Spleen (tissue), 11 donors: ENCODE results near the gene UBC. TPM values are rescaled to one million over a fixed set of nuclear protein-coding genes. Genes with fewer than 3 reads are reported as not detected.

Experiments
- DNase-seq: peaks from one replicate; pipeline ENCODE4 v3.0.0-alpha.2; 2020
- H3K27ac ChIP-seq, 8 donors: fragments of 200-600 bp; sonication (generic) in 7 of 8; 1 replicate in 4 of 8; 2 replicates in 4 of 8; pipeline versions ENCODE4 v1.5.0 to v1.8.0; 2016 to 2021; ENCODE audit warnings: inconsistent platforms in 4 of 8, mild to moderate bottlenecking in 4 of 8, moderate library complexity in 1 of 8
- H3K27me3 ChIP-seq, 7 donors: fragments of 200-600 bp; sonication (generic) in 6 of 7; replicated peaks in 1 of 7; 1 replicate in 4 of 7; 2 replicates in 3 of 7; pipeline versions ENCODE4 v1.5.0 to v1.8.0; 2016 to 2021; ENCODE audit warnings: inconsistent platforms in 3 of 7, mild to moderate bottlenecking in 1 of 7
- H3K36me3 ChIP-seq, 6 donors: fragments of 200-600 bp; sonication (generic) in 5 of 6; 1 replicate in 4 of 6; 2 replicates in 2 of 6; pipeline versions ENCODE4 v1.5.0 to v1.8.0; 2016 to 2021; ENCODE audit warnings: inconsistent platforms in 2 of 6
- H3K4me1 ChIP-seq, 6 donors: fragments of 200-600 bp; sonication (generic) in 5 of 6; 1 replicate in 3 of 6; 2 replicates in 3 of 6; pipeline versions ENCODE4 v1.5.0 to v1.8.0; 2016 to 2021; ENCODE audit warnings: inconsistent platforms in 3 of 6
- H3K4me3 ChIP-seq, 8 donors: fragments of 200-600 bp; sonication (generic) in 7 of 8; 1 replicate in 4 of 8; 2 replicates in 4 of 8; pipeline versions ENCODE4 v1.5.0 to v1.8.0; 2016 to 2021; ENCODE audit warnings: inconsistent platforms in 4 of 8, mild to moderate bottlenecking in 4 of 8, moderate library complexity in 2 of 8
- H3K9me3 ChIP-seq, 8 donors: fragments of 200-600 bp; sonication (generic) in 7 of 8; 1 replicate in 4 of 8; 2 replicates in 4 of 8; pipeline versions ENCODE4 v1.5.0 to v1.8.0; 2016 to 2021; ENCODE audit warnings: inconsistent platforms in 4 of 8
- POLR2A ChIP-seq, 3 donors: fragments of 450-650 bp; IDR thresholded peaks; one replicate each; pipeline ENCODE4 v1.5.1; 2017; ENCODE audit warnings: antibody characterized with exemption in 3 of 3, mild to moderate bottlenecking in 1 of 3
- POLR2AphosphoS5 ChIP-seq, 3 donors: sonication (generic); formaldehyde crosslinking; IDR thresholded peaks; one replicate each; pipeline ENCODE4 v1.5.1; 2017; ENCODE audit warnings: antibody characterized with exemption in 3 of 3
- WGBS, 5 donors: extraction: QIAGEN DNeasy Blood & Tissue Kit in 3 of 5; methylation state at CpG; one replicate each; pipeline versions ENCODE4 v1.1.5 to v1.1.7; 2013 to 2018; 5-methylcytosine and 5-hydroxymethylcytosine counted together
- intact Hi-C: fragments of 100-400 bp; cut with DNase I; formaldehyde crosslinking; loops from one replicate; pipeline ENCODE4 v1.15.0; 2023; ENCODE audit warnings: low total_unique reads
- polyA plus RNA-seq, 3 donors: library from polyadenylated mRNA; stranded (reverse); fragments of 200-250 nt; gene quantifications; one replicate each; pipeline ENCODE4 v1.2.1, GENCODE V29; 2013
- total RNA-seq, 7 donors: library from RNA; depleted of rRNA in 3 of 7; stranded (reverse); fragments of >200 nt in 3 of 7; fragmentation: NEBNext Ultra II Directional in 4 of 7; extraction: Animal tissue kit (Norgen Biotek cat#: 25700) in 4 of 7; gene quantifications; one replicate each; pipeline versions ENCODE4 v1.1.0 to v1.2.1, GENCODE V29; 2016 to 2021
- TF ChIP-seq, protein P1 (sequence below), 11 experiments: fragments of 200-600 bp in 7 of 11; fragments of 450-650 bp in 4 of 11; sonication (generic) in 4 of 11; IDR thresholded peaks in 8 of 11; conservative IDR thresholded peaks in 3 of 11; 1 replicate in 7 of 11; 2 replicates in 4 of 11; pipeline versions ENCODE4 v1.4.0 to v1.8.0; 2016 to 2021; ENCODE audit warnings: antibody characterized with exemption in 11 of 11, inconsistent platforms in 4 of 11, mild to moderate bottlenecking in 1 of 11
- donor health status: healthy with polysubstance abuse.
- donor health status: DM: no; HTN: no; CAD: no; lungs with moderate emphysema.
- donor health status: DM: no; HTN: no; CAD: no.
- donor health status: Bipolar disorder and iron deficiency.
- donor health status: healthy.
- donor health status: DM: no; HTN: no; CAD: no.
- donor health status: DM: yes; HTN: yes; CAD: no.

UBC gene
- total and polyA plus RNA-seq, 10 donors = 623 to 1,107 (median 865) TPM

DNA sequence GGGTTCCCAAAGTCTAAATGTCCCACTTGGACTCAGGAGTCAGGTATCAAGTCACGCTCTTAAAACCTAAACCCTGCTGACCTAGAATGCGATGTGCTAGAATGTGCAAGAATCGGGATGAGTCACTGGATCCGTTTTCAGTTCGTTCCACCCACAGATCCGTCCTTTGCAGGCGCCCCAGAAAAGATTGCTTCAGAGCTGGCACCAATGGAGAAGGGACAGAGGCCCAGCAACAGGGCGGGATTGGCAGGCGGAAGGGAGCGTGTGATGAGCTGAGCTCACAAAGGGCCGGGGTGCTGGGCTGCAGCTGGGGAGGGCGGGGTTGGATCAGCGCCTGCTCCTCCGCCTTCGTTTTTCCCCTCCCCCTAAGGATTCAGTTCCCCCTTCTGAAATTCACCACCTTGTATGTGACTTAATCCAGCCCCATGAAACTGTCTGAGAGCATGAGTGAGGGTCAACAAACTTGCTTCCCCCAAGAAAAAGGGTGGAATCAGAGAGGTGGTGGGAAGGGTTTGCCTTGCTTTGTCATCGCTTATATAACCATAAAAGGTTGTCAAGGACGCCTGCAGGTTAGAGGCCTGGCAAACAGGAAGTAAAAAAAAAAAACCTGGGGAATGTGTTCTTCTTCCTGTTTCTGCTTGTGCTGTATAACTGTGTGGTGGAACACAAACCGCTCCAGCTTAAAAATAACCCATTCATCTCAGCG is 2.8 kb upstream of the UBC start:
- WGBS, 5 donors = 0 to 1% (median 1%) methylated on average over 19 of the region's 19 CpGs
- peaks cover 58 to 91% (median 85%) of the 10 kb centered on the region in 6 donors for H3K4me1 ChIP-seq

DNA sequence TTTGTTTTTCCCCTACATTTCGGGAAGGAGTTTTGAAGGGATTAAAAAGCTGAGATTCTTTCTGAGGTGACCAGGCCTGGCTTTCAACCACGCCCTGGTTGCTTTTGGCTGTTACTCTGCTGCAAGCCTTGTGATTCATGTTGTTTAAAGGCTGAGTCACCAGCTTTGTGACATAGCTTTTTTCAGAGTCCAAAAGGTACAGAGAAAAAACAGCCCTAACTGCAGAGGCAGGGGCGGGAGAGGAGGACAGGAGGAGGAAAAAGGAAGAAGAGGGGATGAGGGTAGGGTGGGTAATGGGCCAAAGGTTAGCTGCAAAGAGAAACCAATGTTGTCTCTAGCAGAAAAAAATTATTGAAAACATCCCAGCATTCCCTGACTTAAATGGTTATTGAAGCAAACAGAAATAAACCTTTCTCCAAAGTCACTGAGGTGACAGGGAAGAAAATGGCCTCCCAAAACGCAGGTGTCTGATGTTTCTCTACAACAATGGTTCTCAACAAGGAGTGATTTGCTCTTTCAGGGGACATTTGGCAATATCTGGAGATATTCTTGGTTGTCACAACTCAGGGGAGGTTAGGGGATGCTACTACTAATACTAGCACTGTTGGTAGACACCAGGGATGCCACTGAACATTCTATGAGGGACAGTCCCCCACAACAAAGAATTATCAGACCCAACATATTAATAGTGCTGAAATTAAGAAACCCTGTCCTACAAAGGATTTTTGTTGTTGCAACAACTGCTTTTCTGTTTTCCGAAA is 2.1 kb upstream of the UBC start:
- TF ChIP-seq POLR2A (IDR thresholded peaks at IDR 0.05) = no peak
- TF ChIP-seq, protein P1, sequence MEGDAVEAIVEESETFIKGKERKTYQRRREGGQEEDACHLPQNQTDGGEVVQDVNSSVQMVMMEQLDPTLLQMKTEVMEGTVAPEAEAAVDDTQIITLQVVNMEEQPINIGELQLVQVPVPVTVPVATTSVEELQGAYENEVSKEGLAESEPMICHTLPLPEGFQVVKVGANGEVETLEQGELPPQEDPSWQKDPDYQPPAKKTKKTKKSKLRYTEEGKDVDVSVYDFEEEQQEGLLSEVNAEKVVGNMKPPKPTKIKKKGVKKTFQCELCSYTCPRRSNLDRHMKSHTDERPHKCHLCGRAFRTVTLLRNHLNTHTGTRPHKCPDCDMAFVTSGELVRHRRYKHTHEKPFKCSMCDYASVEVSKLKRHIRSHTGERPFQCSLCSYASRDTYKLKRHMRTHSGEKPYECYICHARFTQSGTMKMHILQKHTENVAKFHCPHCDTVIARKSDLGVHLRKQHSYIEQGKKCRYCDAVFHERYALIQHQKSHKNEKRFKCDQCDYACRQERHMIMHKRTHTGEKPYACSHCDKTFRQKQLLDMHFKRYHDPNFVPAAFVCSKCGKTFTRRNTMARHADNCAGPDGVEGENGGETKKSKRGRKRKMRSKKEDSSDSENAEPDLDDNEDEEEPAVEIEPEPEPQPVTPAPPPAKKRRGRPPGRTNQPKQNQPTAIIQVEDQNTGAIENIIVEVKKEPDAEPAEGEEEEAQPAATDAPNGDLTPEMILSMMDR (IDR thresholded peaks at IDR 0.05 in 8 of 11, conservative IDR thresholded peaks at IDR 0.05 in 3 of 11) = no peak
- TF ChIP-seq POLR2AphosphoS5 (IDR thresholded peaks at IDR 0.05) = peak in 1 of 3 donors; percentile 62
- Histone ChIP-seq H3K9me3 (no peaks in the 10 kb centered on the region), H3K4me1 (peaks cover 54 to 85% (median 80%) of the 10 kb centered on the region in 6 donors), H3K4me3 (peak overlapping the region in 3 of 8 donors; percentile 31 to 88 (median 32)), H3K27ac (peak overlapping the region; percentile 98 to 100 (median 100)), H3K36me3 (peaks cover 0 to 20% (median 13%) of the 10 kb centered on the region in 6 donors), H3K27me3 (no peaks in the 10 kb centered on the region)
- intact Hi-C loops = no loop called here
- WGBS, 5 donors = 27 to 37% (median 29%) methylated on average over 5 of the region's 5 CpGs
- peak; percentile 71 for DNase-seq

More for the DNA sequence above, 2.8 kb upstream of the UBC start:
- H3K4me3 ChIP-seq = peak overlapping the region in 7 of 8 donors; percentile 5 to 88 (median 25)
- no peaks in the 10 kb centered on the region for H3K27me3 ChIP-seq
- peaks cover 0 to 16% (median 12%) of the 10 kb centered on the region in 6 donors for H3K36me3 ChIP-seq
- intact Hi-C loops = no loop called here
- peak; percentile 98 for DNase-seq
- peak overlapping the region; percentile 98 to 100 (median 100) for H3K27ac ChIP-seq
- no peaks in the 10 kb centered on the region for H3K9me3 ChIP-seq
- TF ChIP-seq, protein P1 (IDR thresholded peaks at IDR 0.05 in 8 of 11, conservative IDR thresholded peaks at IDR 0.05 in 3 of 11) = peak in 4 of 11 experiments; percentile 13 to 23 (median 15)
- TF ChIP-seq POLR2AphosphoS5 (IDR thresholded peaks at IDR 0.05) (peak; percentile 91 to 97 (median 92)), POLR2A (IDR thresholded peaks at IDR 0.05) (peak in 2 of 3 donors; percentile 3 to 16)

DNA sequence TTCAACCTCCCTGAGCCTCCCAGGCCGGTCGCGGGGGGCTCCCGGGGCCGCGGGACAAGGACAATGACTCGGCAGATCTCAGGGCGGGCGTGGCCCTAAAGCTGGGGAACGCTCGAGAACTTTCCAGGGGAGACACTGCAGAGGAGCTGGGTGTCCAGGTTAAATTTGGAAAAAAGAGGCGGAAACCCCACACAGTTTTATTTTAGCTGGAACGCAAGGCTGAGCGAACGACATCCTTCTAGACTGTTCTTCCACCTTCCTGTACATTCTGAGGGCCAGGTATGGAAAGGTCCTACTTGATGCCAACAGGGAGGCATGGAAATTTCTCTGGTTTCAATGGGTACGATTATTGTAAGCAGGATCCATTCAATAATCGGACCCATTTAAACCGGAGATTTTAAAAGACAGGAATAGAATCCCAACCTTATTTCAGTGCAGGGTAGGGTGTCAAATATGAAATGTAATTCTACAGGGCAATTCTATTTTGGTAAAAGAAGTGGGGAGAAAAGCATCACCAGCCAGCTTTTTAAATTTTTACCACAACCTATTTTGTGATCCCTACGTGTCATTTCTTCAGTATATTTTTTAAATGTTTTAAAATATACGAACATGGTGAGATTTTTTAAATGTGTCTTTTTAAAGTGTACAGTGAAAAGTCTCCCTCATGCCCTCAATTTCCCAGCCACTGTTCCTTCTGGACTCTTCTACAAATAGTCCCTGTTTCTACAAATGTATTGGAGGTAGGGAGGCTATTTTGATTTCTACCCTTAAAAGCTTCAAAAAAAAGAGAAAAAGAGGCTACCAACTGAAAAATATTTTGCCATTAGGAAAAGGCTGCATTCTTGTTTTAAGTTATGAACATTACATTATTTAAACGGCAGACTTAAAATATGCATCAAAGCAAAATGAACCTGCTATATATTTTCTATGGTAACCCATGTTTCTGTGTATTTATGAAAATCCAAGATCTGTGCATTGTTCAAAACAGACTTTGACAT is 1.1 kb upstream of the UBC start:
- DNase-seq = no peak
- peaks cover 54 to 85% (median 80%) of the 10 kb centered on the region in 6 donors for H3K4me1 ChIP-seq
- peaks cover 0 to 30% (median 24%) of the 10 kb centered on the region in 6 donors for H3K36me3 ChIP-seq
- TF ChIP-seq, protein P1 (IDR thresholded peaks at IDR 0.05 in 8 of 11, conservative IDR thresholded peaks at IDR 0.05 in 3 of 11) = no peak
- no peak for TF ChIP-seq POLR2AphosphoS5 (IDR thresholded peaks at IDR 0.05)
- no peak for TF ChIP-seq POLR2A (IDR thresholded peaks at IDR 0.05)
- no peaks in the 10 kb centered on the region for H3K27me3 ChIP-seq
- WGBS, 5 donors = 19 to 25% (median 22%) methylated on average over 12 to 21 of the region's 21 CpGs
- intact Hi-C loops = no loop called here
- no peaks in the 10 kb centered on the region for H3K9me3 ChIP-seq
- H3K27ac ChIP-seq = peak overlapping the region; percentile 98 to 100 (median 100)
- H3K4me3 ChIP-seq = peak overlapping the region; percentile 60 to 93 (median 78)
